Measurements from ENCODE around the gene DGKB. TPM values are rescaled to one million over a fixed set of nuclear protein-coding genes. Genes with fewer than 3 reads are reported as not detected.

DGKB gene
- total and polyA plus RNA-seq, 12 donors, result 0.07 to 5.8 (median 1.5) TPM; not detected in 3

- H3K27ac ChIP-seq, result no peak overlapping the region
- H3K36me3 ChIP-seq (replicated peaks in 1 of 2), result no peaks in the 10 kb centered on the region
- no peak overlapping the region for H3K4me3 ChIP-seq
- DNase-seq, result no peak
- intact Hi-C loops (cut with DNase I), result loop anchor here in 1 of 2 donors (10.0 kb wide), 1 partner anchor 1413 kb away; no protein-coding TSS in a partner anchor
- TF ChIP-seq CTCF (IDR thresholded peaks at IDR 0.05) (no peak), POLR2A (IDR thresholded peaks at IDR 0.05) (no peak)
- H3K27me3 ChIP-seq, result no peaks in the 10 kb centered on the region
- no peaks in the 10 kb centered on the region for H3K9me3 ChIP-seq (replicated peaks in 1 of 3)
- no peaks in the 10 kb centered on the region for H3K4me1 ChIP-seq (replicated peaks in 1 of 2)
These were observed 204.3 kb downstream of the DGKB start for GRCh38 chr7:14698239-14698638.

GRCh38 chr7:14697684-14698083 lies 204.9 kb downstream of the DGKB start:
- DNase-seq, result no peak
- no peak for TF ChIP-seq POLR2A (IDR thresholded peaks at IDR 0.05)
- no peak for TF ChIP-seq CTCF (IDR thresholded peaks at IDR 0.05)
- intact Hi-C loops (cut with DNase I), result loop anchor here in 1 of 2 donors (10.0 kb wide), 1 partner anchor 1413 kb away; no protein-coding TSS in a partner anchor

DNA sequence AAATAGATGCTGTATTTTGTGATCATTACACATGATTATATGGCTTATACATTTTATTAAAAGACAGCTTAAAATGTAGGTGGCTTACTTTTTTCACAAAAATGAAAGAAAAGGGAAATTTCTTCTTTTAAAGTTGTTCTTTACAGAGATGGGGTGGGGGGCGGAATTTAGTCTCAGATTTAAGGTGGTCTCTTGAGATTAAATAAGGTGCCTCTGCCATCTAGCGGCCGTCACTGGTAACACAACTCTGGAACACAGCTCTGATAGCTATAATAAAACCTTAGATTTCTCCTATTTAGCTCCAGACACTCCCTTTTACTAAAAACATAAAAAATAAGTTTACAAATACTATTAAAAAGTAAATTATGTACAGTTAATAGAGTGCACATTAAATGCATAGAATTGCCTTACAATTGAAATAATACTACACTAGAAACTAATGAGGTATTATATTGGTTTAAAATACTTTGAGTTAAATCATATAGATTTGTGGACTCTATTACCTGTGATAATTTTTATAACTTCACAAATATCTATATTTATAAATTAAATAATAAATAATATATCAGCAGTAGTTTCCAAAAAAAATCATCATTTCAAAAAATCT lies 210.9 kb downstream of the DGKB start:
- 0 to 5% (median 3%) methylated on average over 3 of the region's 3 CpGs for WGBS, 4 donors
- no peaks in the 10 kb centered on the region for H3K36me3 ChIP-seq (replicated peaks in 1 of 2)
- no peak overlapping the region for H3K4me3 ChIP-seq
- H3K4me1 ChIP-seq (replicated peaks in 1 of 2), result no peaks in the 10 kb centered on the region
- H3K27ac ChIP-seq, result no peak overlapping the region
- peak in 6 of 7 donors; percentile 33 to 84 (median 53) for DNase-seq
- H3K9me3 ChIP-seq (replicated peaks in 1 of 3), result no peaks in the 10 kb centered on the region
- intact Hi-C loops (cut with DNase I), result loop anchor here in 1 of 2 donors (10.0 kb wide), 1 partner anchor 1407 kb away; no protein-coding TSS in a partner anchor
- no peaks in the 10 kb centered on the region for H3K27me3 ChIP-seq
- TF ChIP-seq POLR2A (IDR thresholded peaks at IDR 0.05) (no peak), CTCF (IDR thresholded peaks at IDR 0.05) (peak; percentile 58 to 90 (median 75))

More at GRCh38 chr7:14697684-14698083, 204.9 kb downstream of the DGKB start:
- no peaks in the 10 kb centered on the region for H3K9me3 ChIP-seq (replicated peaks in 1 of 3)
- no peak overlapping the region for H3K4me3 ChIP-seq
- H3K27ac ChIP-seq, result no peak overlapping the region
- H3K4me1 ChIP-seq (replicated peaks in 1 of 2), result no peaks in the 10 kb centered on the region
- H3K36me3 ChIP-seq (replicated peaks in 1 of 2), result no peaks in the 10 kb centered on the region
- no peaks in the 10 kb centered on the region for H3K27me3 ChIP-seq

- Histone ChIP-seq H3K27me3 (no peaks in the 10 kb centered on the region), H3K36me3 (replicated peaks in 1 of 2) (no peaks in the 10 kb centered on the region), H3K4me3 (no peak overlapping the region), H3K27ac (no peak overlapping the region), H3K9me3 (replicated peaks in 1 of 3) (no peaks in the 10 kb centered on the region), H3K4me1 (replicated peaks in 1 of 2) (no peaks in the 10 kb centered on the region)
- DNase-seq, result no peak
- TF ChIP-seq CTCF (IDR thresholded peaks at IDR 0.05), result no peak
- TF ChIP-seq POLR2A (IDR thresholded peaks at IDR 0.05), result no peak
- intact Hi-C loops (cut with DNase I), result loop anchor here in 1 of 2 donors (10.0 kb wide), 1 partner anchor 1406 kb away; no protein-coding TSS in a partner anchor
- WGBS, 4 donors, result 37 to 51% (median 43%) methylated on average over 2 of the region's 2 CpGs
These were observed 211.5 kb downstream of the DGKB start for GRCh38 chr7:14691034-14691433.

Data from adrenal gland (tissue), 12 donors.